T-helper 1 cell treated with Interleukin-12 subunit alpha and Interleukin-12 subunit beta and Interleukin-4 antibody, amounts not matched to agents 30 μg/mL and 1 μg/mL, for 36 hours (primary cell): Measurements from ENCODE around the gene GULP1.

Source experiments
- H3K27ac Mint-ChIP-seq: one replicate; pipeline ENCODE4 v1.8.0; 2021; ENCODE audit warnings: mild to moderate bottlenecking, mixed read lengths
- H3K27me3 Mint-ChIP-seq: one replicate; pipeline ENCODE4 v1.8.0; 2021; ENCODE audit warnings: low read depth, mixed read lengths
- H3K36me3 Mint-ChIP-seq: one replicate; pipeline ENCODE4 v1.8.0; 2021; ENCODE audit warnings: low read depth, mixed read lengths
- H3K4me1 Mint-ChIP-seq: one replicate; pipeline ENCODE4 v1.8.0; 2021; ENCODE audit warnings: low read depth, mixed read lengths
- H3K4me3 Mint-ChIP-seq: one replicate; pipeline ENCODE4 v1.8.0; 2021; ENCODE audit warnings: mild to moderate bottlenecking, moderate library complexity, mixed read lengths
- H3K9me3 Mint-ChIP-seq: one replicate; pipeline ENCODE4 v1.8.0; 2021; ENCODE audit warnings: mixed read lengths

GULP1 gene

DNA sequence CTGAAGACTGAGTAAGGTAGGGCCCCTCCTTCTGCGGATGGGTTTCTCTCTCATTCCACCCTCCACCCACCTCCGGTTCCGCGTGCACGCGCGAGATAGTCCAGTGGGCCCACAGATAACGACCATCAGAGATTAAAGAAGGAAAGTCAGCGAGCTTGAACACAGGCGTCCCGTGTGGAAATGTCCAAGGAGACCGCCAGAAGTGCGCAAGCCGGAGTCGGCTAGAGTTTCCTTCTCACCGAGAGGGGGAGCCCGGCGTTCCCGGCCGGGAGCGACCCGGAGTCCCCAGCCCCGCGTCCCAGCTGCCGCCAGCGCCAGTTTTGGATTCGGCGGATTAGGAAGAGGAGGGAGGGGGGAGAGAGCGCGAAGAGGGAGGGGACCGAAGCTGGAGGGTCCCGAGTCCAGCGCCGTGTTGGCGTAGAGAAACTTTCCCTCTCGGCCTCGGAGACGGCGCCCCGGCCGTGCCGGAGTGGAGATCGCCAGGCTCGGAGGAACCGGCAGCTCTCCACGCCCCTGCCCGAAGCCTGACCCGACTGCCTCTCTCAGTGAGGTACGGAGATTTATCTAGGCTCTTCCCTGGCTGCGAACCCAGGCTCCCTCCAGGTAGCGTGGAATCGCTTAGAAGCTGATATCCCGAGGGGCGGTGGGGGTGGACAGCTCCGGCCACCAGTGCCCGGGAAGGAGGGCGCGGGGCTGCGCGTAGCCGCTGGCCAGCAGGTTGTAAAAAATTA lies at the start of gene GULP1:
Gene GULP1, plus strand, starts transcription at position 258 of the 731 bp plus-strand sequence. CDS start 185,829 bp downstream, outside the sequence.
- peaks cover 1% of the 10 kb centered on the region for H3K4me1 Mint-ChIP-seq
- no peaks in the 10 kb centered on the region for H3K9me3 Mint-ChIP-seq
- peak within 1 kb of the TSS; percentile 56 for H3K4me3 Mint-ChIP-seq
- no peak within 1 kb of the TSS for H3K27ac Mint-ChIP-seq
- no peaks in the 10 kb centered on the region for H3K36me3 Mint-ChIP-seq
- peaks cover 50% of the 10 kb centered on the region for H3K27me3 Mint-ChIP-seq

GRCh38 chr2:188243381-188243780 lies 48.3 kb upstream of the GULP1 start:
- Mint-ChIP-seq H3K27ac (no peak overlapping the region), H3K4me1 (no peaks in the 10 kb centered on the region), H3K9me3 (peaks cover 9% of the 10 kb centered on the region), H3K27me3 (no peaks in the 10 kb centered on the region), H3K4me3 (no peak overlapping the region), H3K36me3 (no peaks in the 10 kb centered on the region)

DNA sequence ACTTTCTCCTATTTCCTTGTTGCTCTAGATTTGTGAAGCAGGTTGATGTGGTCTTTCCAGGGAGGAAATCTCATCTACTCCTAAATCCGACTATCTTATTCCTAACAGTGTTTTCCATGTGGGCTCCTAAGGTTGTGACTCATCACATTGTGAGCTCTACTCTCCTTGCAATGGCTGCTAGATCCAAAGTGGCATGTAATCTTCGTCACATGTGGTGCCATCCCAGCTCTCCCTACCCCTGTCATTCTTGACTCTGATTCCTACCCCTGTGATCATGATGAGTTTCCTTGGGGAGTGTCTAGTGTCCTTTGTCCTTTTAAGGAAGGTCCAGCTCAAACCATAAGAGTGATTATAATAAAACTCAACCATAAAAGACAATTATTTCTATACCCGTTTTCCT lies 47.3 kb upstream of the GULP1 start:
- H3K9me3 Mint-ChIP-seq = no peaks in the 10 kb centered on the region
- no peaks in the 10 kb centered on the region for H3K36me3 Mint-ChIP-seq
- H3K27me3 Mint-ChIP-seq = no peaks in the 10 kb centered on the region
- H3K27ac Mint-ChIP-seq = no peak overlapping the region
- H3K4me1 Mint-ChIP-seq = no peaks in the 10 kb centered on the region
- no peak overlapping the region for H3K4me3 Mint-ChIP-seq

DNA sequence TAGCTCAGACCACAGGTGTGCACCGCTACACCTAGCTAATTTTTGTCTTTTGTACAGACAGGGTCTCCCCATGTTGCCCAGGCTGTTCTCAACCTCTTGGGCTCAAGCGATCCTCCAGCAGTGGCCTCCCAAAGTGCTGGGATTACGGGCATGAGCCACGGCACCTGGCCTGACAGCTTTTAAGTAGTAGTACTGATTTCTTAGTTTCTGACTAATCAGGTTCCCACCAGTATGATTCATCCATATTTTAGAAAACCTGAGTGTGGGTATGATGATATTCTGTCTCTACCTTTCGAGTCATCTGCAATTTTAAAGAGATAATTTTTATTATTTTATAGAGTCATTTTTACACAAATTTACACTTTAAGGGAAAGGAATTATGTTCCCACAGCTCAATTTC lies 46.4 kb upstream of the GULP1 start:
- H3K27me3 Mint-ChIP-seq = no peaks in the 10 kb centered on the region

DNA sequence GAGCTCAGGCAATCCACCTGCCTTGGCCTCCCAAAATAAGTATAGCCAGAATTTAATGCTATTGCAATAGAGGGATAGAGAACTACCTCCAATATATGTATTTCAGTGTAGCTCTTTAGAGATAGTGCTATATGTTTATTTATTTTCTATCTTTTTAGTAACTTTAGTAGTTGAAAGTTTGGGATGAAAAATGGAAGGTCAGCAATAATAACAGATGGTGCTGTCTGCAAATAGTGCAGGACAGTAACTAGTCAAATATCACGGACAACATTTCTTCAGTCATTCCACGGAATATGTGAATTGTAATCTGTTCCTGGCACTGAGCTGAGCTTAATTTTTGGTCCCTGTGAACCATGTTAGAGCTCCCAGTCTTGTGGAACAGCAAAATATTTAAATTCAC lies 43.2 kb upstream of the GULP1 start:
- Mint-ChIP-seq H3K27ac (no peak overlapping the region), H3K9me3 (no peaks in the 10 kb centered on the region), H3K36me3 (no peaks in the 10 kb centered on the region), H3K27me3 (no peaks in the 10 kb centered on the region), H3K4me3 (no peak overlapping the region), H3K4me1 (no peaks in the 10 kb centered on the region)

More for the DNA sequence above, 46.4 kb upstream of the GULP1 start:
- Mint-ChIP-seq H3K9me3 (no peaks in the 10 kb centered on the region), H3K36me3 (no peaks in the 10 kb centered on the region), H3K4me3 (no peak overlapping the region), H3K4me1 (no peaks in the 10 kb centered on the region), H3K27ac (no peak overlapping the region)

DNA sequence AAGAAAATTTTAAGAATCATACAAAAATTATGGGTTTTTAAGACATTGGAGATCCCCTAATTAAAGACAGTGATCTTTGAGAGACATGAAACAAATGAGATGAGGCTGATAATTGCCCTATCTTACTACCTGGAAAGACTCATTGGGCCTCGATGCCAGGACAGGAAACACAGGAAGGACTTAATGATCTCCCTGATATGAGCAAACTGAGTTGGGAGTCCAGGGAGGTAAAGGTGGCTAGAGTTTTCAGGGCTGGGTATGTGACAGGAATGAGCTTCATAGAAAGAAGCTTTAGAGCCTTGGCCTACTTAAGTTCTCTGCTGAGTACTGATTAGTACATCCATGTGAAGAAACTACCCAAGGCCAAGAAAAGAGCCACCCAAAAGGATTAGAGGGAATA lies 40.6 kb upstream of the GULP1 start:
- Mint-ChIP-seq H3K27ac (no peak overlapping the region), H3K36me3 (no peaks in the 10 kb centered on the region), H3K9me3 (no peaks in the 10 kb centered on the region), H3K27me3 (no peaks in the 10 kb centered on the region), H3K4me3 (no peak overlapping the region), H3K4me1 (no peaks in the 10 kb centered on the region)

DNA sequence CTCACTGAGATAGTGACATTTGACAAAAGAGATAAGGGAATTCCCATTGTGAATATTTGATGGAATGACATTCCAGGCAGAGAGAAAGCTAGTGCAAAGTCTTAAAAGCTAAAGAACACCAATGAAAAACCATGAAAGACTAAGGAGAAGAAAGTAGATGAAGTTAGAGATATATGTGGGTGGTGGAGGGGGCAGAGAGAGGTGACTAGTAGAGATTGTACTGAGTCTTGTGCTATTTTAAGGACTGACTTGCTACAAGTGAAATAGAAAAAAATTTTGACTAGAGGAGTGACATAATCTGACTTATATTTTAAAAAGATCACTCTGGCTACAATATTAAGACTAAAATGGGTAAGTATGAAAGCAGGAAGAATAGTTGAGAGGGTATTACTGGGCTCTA lies 35.3 kb upstream of the GULP1 start:
- Mint-ChIP-seq H3K27ac (no peak overlapping the region), H3K4me1 (no peaks in the 10 kb centered on the region), H3K27me3 (no peaks in the 10 kb centered on the region), H3K36me3 (no peaks in the 10 kb centered on the region), H3K4me3 (no peak overlapping the region), H3K9me3 (no peaks in the 10 kb centered on the region)

DNA sequence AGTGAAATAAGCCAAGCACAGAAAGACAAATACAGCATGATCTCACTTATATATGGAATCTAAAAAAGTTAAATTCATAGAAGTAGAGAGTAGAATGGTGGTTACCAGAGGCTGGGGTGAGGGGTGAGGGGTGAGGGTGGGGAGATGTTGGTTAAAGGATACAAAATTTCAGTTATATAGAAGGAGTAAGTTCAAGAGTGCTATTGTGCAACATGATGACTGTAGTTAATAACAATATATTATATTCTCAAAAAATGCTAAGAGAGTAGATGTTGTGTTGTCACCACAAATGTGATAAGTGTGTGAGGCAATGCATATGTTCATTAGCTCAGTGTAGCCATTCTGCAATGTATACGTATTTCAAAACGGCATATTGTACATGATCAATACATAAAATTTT lies 26.4 kb upstream of the GULP1 start:
- Mint-ChIP-seq H3K4me3 (no peak overlapping the region), H3K36me3 (no peaks in the 10 kb centered on the region), H3K4me1 (no peaks in the 10 kb centered on the region), H3K27me3 (no peaks in the 10 kb centered on the region), H3K27ac (no peak overlapping the region), H3K9me3 (no peaks in the 10 kb centered on the region)

DNA sequence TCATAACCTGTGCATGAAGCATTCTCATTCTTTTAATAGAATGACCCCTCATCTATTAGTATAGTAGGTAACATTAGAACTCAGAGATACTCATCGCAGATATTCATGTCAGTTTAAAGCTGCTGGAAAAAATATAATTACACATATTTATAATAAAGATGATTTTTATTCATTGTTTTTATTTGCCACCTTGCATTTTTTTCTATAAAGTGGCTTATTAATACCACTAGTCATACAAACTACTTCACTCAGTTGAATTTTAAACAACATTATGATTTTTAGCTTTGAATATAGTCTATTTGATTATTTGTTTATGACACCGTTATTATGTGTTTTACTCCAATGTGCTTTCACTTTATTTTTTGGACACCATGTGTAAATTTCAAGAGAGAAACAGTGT lies 23.9 kb upstream of the GULP1 start:
- H3K27ac Mint-ChIP-seq = no peak overlapping the region
- H3K27me3 Mint-ChIP-seq = no peaks in the 10 kb centered on the region
- no peaks in the 10 kb centered on the region for H3K4me1 Mint-ChIP-seq
- no peaks in the 10 kb centered on the region for H3K9me3 Mint-ChIP-seq
- no peak overlapping the region for H3K4me3 Mint-ChIP-seq
- H3K36me3 Mint-ChIP-seq = no peaks in the 10 kb centered on the region

DNA sequence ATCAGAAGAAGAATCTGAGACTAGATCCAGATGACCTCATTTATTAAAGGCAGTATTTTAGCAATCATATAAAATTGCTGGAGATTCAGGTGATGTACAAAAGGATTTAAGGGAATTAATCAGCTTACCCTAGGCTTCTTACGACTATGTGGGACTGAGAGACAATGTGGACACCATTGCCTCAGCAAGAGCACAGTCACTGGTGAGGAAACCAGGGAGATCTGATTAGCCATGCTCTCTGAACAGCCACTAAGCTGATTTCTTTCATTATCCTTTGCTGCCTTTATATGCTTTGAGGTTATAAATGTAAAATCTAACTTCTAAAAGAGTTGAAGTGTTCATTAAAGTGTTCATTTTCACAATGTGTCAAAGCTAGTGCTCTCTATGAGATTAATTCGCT lies 22.7 kb upstream of the GULP1 start:
- Mint-ChIP-seq H3K4me3 (no peak overlapping the region), H3K9me3 (no peaks in the 10 kb centered on the region), H3K36me3 (no peaks in the 10 kb centered on the region), H3K27ac (no peak overlapping the region), H3K27me3 (no peaks in the 10 kb centered on the region), H3K4me1 (no peaks in the 10 kb centered on the region)

GRCh38 chr2:188272121-188272520 lies 19.6 kb upstream of the GULP1 start:
- Mint-ChIP-seq H3K9me3 (no peaks in the 10 kb centered on the region), H3K4me3 (no peak overlapping the region), H3K27me3 (no peaks in the 10 kb centered on the region)

GRCh38 chr2:188274274-188274673 lies 17.4 kb upstream of the GULP1 start:
- no peaks in the 10 kb centered on the region for H3K27me3 Mint-ChIP-seq

More at GRCh38 chr2:188272121-188272520, 19.6 kb upstream of the GULP1 start:
- Mint-ChIP-seq H3K4me1 (no peaks in the 10 kb centered on the region), H3K36me3 (no peaks in the 10 kb centered on the region), H3K27ac (no peak overlapping the region)

GRCh38 chr2:188276255-188276654 lies 15.4 kb upstream of the GULP1 start:
- Mint-ChIP-seq H3K4me3 (no peak overlapping the region), H3K27me3 (no peaks in the 10 kb centered on the region), H3K9me3 (no peaks in the 10 kb centered on the region), H3K27ac (no peak overlapping the region), H3K36me3 (no peaks in the 10 kb centered on the region), H3K4me1 (no peaks in the 10 kb centered on the region)

More at GRCh38 chr2:188274274-188274673, 17.4 kb upstream of the GULP1 start:
- no peaks in the 10 kb centered on the region for H3K36me3 Mint-ChIP-seq
- no peaks in the 10 kb centered on the region for H3K9me3 Mint-ChIP-seq
- H3K27ac Mint-ChIP-seq = no peak overlapping the region
- no peaks in the 10 kb centered on the region for H3K4me1 Mint-ChIP-seq
- H3K4me3 Mint-ChIP-seq = no peak overlapping the region

GRCh38 chr2:188277786-188278185 lies 13.9 kb upstream of the GULP1 start:
- no peaks in the 10 kb centered on the region for H3K4me1 Mint-ChIP-seq
- H3K27me3 Mint-ChIP-seq = no peaks in the 10 kb centered on the region
- no peak overlapping the region for H3K27ac Mint-ChIP-seq
- H3K9me3 Mint-ChIP-seq = no peaks in the 10 kb centered on the region
- H3K36me3 Mint-ChIP-seq = no peaks in the 10 kb centered on the region
- H3K4me3 Mint-ChIP-seq = no peak overlapping the region

DNA sequence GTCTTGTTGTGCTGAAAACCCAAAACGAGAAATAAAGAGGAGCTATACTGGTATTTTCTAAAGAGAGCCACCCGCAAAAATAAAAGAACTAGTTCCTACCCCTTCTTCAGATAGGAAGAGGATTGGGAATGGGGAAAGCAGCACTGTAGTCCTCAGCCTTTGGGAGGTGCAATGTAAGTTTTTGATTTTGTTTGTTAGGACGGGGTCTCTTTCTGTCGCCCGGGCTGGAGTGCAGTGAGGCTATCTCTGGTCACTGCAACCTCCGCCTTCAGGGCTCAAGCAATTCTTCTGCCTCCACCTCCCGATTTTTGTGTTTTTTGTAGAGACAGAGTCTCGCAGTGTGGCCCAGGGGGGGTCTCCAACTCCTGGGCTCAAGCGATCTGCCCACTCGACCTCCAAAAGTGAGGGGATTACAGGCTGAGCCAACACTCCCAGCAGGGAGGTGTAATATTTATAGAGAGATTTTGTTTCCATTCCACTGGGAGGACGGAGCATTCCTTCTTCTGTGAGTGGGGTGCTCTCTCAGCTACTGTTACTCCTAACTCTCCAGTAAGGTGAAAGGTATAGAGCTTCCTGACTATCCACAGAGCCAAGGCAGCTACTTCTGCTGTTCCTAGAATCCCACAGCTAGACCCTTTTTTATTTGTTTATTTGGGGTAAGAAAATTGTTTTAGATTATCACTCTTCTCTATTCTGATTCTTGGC lies 13.1 kb upstream of the GULP1 start:
- Mint-ChIP-seq H3K36me3 (no peaks in the 10 kb centered on the region), H3K9me3 (no peaks in the 10 kb centered on the region), H3K27me3 (no peaks in the 10 kb centered on the region), H3K4me3 (no peak overlapping the region), H3K27ac (no peak overlapping the region), H3K4me1 (no peaks in the 10 kb centered on the region)
